Right lobe of liver (tissue), 6 donors: ENCODE measurements around the gene PRKAG2. TPM values are rescaled to one million over a fixed set of nuclear protein-coding genes. Genes with fewer than 3 reads are reported as not detected.
A peak's percentile ranks its signal among the peaks of the same experiment; 100 is the strongest.

Source experiments
- ATAC-seq, 4 donors: fragments of 200-7000 bp; cut with Tn5 transposase; one replicate each; pipeline ENCODE4 v1.9.1; 2020; ENCODE audit warnings: mild to moderate bottlenecking in 4 of 4, moderate library complexity in 4 of 4
- DNase-seq, 3 donors: peaks; one replicate each; pipeline ENCODE4 v3.0.0-alpha.2; 2020
- H3K27ac ChIP-seq, 3 donors: fragments of 200-600 bp; one replicate each; pipeline ENCODE4 v1.8.0; 2022
- H3K27me3 ChIP-seq, 2 donors: fragments of 200-600 bp; one replicate each; pipeline ENCODE4 v1.8.0; 2022
- H3K36me3 ChIP-seq, 4 donors: fragments of 200-600 bp; sonication (generic) in 1 of 4; one replicate each; pipeline versions ENCODE4 v1.5.1 to v1.8.0; 2017 to 2022; ENCODE audit warnings: control low read depth in 1 of 4
- H3K4me1 ChIP-seq, 4 donors: fragments of 200-600 bp; sonication (generic) in 1 of 4; one replicate each; pipeline versions ENCODE4 v1.5.1 to v1.8.0; 2017 to 2022; ENCODE audit warnings: control low read depth in 1 of 4
- H3K4me3 ChIP-seq, 3 donors: fragments of 200-600 bp; one replicate each; pipeline ENCODE4 v1.8.0; 2022
- H3K9me3 ChIP-seq, 4 donors: fragments of 200-600 bp; sonication (generic) in 1 of 4; one replicate each; pipeline versions ENCODE4 v1.5.1 to v1.8.0; 2017 to 2022; ENCODE audit warnings: control low read depth in 1 of 4
- POLR2A ChIP-seq: fragments of 450-650 bp; IDR thresholded peaks from one replicate; pipeline ENCODE4 v1.6.1; 2017; ENCODE audit warnings: antibody characterized with exemption, mild to moderate bottlenecking
- WGBS: methylation state at CpG from one replicate; pipeline ENCODE4 v1.1.6; 2018; ENCODE audit warnings: low coverage, low lambda C conversion rate; ENCODE audit not compliant: insufficient coverage; ENCODE audit errors: missing lambda C conversion rate; 5-methylcytosine and 5-hydroxymethylcytosine counted together
- intact Hi-C, 2 donors: fragments of 100-400 bp; cut with DNase I; formaldehyde crosslinking; loops; one replicate each; pipeline versions ENCODE4 v1.11.2 to v1.14.1; 2022
- total RNA-seq, 6 experiments: library from RNA; depleted of rRNA in 2 of 6; stranded (reverse); fragments of >200 nt in 2 of 6; fragmentation: NEBNext Ultra II Directional in 3 of 6; extraction: Animal tissue kit (Norgen Biotek cat#: 25700) in 3 of 6; gene quantifications; one replicate each; pipeline versions ENCODE4 v1.1.0 to v1.2.4, GENCODE V29; 2016 to 2023
- TF ChIP-seq, protein P1 (sequence below), 4 donors: fragments of 200-600 bp in 3 of 4; fragments of 450-650 bp in 1 of 4; IDR thresholded peaks; one replicate each; pipeline versions ENCODE4 v1.5.1 to v1.8.0; 2016 to 2022; ENCODE audit warnings: antibody characterized with exemption in 4 of 4, mild to moderate bottlenecking in 2 of 4
- donor health status: DM: no; HTN: yes; CAD: no.
- donor health status: DM: no; HTN: no; CAD: no.
- donor health status: DM: no; HTN: no; CAD: no.
- donor health status: DM: no; HTN: yes; CAD: no.
- donor health status: DM: no; HTN: yes; CAD: no.

The PRKAG2 gene
- total RNA-seq, 6 experiments from 2014 or later = 20.6 to 63.6 (median 29.5) TPM

DNA sequence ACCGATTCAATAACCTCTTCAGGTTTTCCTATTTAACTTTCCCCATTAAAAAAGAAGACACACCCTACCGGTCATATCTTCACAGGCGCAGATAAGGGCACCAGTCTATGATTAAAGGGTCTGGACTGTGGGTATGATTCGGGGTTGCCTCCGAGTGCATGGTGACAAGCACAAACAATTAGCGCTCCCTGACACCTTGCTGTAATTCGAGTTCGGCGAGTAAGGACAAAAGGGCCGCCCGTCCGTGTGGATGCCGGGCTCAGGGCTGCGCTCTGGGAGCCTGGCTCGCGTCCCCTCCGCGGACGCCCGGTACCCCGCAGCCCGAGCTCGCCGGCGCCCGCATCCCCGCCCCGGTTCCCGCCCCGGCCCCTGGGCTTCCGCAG lies 245.4 kb downstream of the PRKAG2 start:
- Histone ChIP-seq H3K27ac (peak overlapping the region; percentile 69 to 91 (median 87)), H3K4me3 (peak overlapping the region; percentile 46 to 67 (median 58)), H3K9me3 (no peaks in the 10 kb centered on the region), H3K4me1 (peaks cover 0 to 11% (median 0%) of the 10 kb centered on the region in 4 donors), H3K27me3 (no peaks in the 10 kb centered on the region), H3K36me3 (peaks cover 0 to 5% (median 0%) of the 10 kb centered on the region in 4 donors)
- DNase-seq (peak in 1 of 3 donors; percentile 46), ATAC-seq (peak in 3 of 4 donors; percentile 5 to 23 (median 13))
- 8% methylated on average over 5 of the region's 31 CpGs for WGBS
- TF ChIP-seq, protein P1, sequence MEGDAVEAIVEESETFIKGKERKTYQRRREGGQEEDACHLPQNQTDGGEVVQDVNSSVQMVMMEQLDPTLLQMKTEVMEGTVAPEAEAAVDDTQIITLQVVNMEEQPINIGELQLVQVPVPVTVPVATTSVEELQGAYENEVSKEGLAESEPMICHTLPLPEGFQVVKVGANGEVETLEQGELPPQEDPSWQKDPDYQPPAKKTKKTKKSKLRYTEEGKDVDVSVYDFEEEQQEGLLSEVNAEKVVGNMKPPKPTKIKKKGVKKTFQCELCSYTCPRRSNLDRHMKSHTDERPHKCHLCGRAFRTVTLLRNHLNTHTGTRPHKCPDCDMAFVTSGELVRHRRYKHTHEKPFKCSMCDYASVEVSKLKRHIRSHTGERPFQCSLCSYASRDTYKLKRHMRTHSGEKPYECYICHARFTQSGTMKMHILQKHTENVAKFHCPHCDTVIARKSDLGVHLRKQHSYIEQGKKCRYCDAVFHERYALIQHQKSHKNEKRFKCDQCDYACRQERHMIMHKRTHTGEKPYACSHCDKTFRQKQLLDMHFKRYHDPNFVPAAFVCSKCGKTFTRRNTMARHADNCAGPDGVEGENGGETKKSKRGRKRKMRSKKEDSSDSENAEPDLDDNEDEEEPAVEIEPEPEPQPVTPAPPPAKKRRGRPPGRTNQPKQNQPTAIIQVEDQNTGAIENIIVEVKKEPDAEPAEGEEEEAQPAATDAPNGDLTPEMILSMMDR (IDR thresholded peaks at IDR 0.05) = no peak
- TF ChIP-seq POLR2A = no peak
- intact Hi-C loops = no loop called here

DNA sequence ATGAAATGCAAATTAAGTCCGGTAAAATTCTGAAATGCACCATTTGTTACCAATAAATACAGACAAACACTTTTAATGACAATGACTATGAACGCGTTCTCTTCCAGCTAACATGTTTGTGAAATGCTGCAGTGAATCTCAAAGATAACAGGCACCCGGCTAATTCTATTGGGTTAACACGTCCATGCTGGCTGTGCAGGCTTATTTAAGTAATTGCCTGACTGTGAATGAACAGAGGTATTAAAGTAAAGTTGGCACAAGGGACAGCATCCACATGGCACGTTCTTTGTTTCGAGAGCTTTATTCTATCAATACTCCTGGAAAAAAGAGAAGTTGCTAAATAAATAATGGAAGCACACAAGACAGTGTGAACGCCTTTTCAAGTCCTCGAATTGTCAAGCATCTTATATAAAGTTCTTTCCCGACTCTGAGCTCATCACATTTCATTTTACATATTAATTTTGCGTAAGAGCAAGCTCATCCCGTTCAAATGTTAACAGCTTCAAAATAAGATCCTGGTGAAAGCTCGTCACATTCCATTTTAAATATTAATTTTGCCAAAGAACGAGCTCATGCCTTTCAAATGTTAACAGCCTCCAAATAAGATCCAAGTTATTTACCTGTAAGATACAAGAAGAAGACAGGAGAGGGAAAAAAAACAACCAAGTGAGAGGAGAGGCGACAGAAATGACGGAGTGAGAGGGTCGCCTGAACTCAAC lies 245.9 kb downstream of the PRKAG2 start:
- 42% methylated on average over 17 of the region's 17 CpGs for WGBS
- Histone ChIP-seq H3K36me3 (peaks cover 0 to 5% (median 0%) of the 10 kb centered on the region in 4 donors), H3K27ac (peak overlapping the region; percentile 69 to 91 (median 87)), H3K9me3 (no peaks in the 10 kb centered on the region), H3K4me1 (peaks cover 0 to 11% (median 0%) of the 10 kb centered on the region in 4 donors), H3K27me3 (no peaks in the 10 kb centered on the region), H3K4me3 (peak overlapping the region; percentile 46 to 67 (median 58))
- no peak for ATAC-seq
- no peak for DNase-seq
- TF ChIP-seq POLR2A = no peak
- TF ChIP-seq, protein P1 (IDR thresholded peaks at IDR 0.05) = no peak
- intact Hi-C loops = no loop called here

DNA sequence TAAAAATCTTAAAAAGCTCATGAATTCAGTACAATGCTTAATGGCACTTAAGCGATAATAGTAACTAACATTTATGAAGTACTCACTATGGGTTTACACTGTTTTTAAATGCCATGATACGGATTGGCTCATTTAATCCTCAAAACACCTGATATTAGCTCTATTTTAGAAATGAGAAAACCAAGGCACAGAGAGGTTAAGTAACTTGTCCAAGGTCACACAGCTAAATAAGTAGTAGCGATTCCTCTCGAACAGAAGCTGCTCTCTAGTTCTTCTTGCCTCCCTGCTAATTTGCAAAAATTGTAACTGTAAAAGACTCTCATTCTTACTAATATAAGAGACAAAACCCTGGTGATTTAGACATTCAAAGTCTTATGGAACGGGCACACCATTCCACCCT lies 246.6 kb downstream of the PRKAG2 start:
- H3K36me3 ChIP-seq = peaks cover 0 to 5% (median 0%) of the 10 kb centered on the region in 4 donors
- H3K27me3 ChIP-seq = no peaks in the 10 kb centered on the region
- no peak overlapping the region for H3K4me3 ChIP-seq
- 94% methylated on average over 5 of the region's 5 CpGs for WGBS
- ATAC-seq (no peak), DNase-seq (no peak)
- no peaks in the 10 kb centered on the region for H3K9me3 ChIP-seq
- no peak for TF ChIP-seq POLR2A
- TF ChIP-seq, protein P1 (IDR thresholded peaks at IDR 0.05) = no peak
- intact Hi-C loops = no loop called here
- H3K27ac ChIP-seq = no peak overlapping the region
- H3K4me1 ChIP-seq = peaks cover 0 to 11% (median 0%) of the 10 kb centered on the region in 4 donors

DNA sequence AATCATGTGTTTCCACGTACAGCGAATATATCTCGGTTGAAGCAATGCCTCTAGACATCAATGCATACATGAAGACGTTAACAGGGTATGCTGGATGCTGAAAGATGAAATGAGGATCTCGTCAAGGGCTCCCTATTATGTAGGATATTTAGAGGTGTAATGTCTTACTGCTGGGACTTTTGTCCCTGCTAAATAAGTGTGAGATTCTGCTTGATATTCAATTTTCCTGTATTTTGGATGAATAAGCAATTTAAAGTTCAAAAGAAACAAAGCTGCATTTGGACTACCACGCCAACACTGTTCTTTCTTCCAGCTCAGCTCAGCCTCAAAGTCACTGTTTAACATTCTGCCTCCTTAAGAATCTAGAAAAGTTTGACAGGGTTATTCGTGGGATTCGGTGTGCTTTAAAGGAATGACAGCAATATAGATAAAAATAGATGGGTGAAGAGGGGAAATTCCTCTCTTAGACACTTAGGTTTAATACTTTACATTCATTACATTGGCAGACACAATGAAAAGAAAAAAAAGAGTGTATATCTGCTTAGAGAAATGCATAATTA lies 247.1 kb downstream of the PRKAG2 start:
- H3K4me1 ChIP-seq = peaks cover 0 to 11% (median 0%) of the 10 kb centered on the region in 4 donors
- no peak for ATAC-seq
- H3K27me3 ChIP-seq = no peaks in the 10 kb centered on the region
- H3K36me3 ChIP-seq = peaks cover 0 to 5% (median 0%) of the 10 kb centered on the region in 4 donors
- TF ChIP-seq POLR2A = no peak
- TF ChIP-seq, protein P1 (IDR thresholded peaks at IDR 0.05) = no peak
- WGBS = 93% methylated on average over 8 of the region's 8 CpGs
- H3K27ac ChIP-seq = no peak overlapping the region
- no peaks in the 10 kb centered on the region for H3K9me3 ChIP-seq
- no peak overlapping the region for H3K4me3 ChIP-seq
- no peak for DNase-seq
- intact Hi-C loops = no loop called here
